Stimulated activated CD4-positive, alpha-beta T cell treated with anti-CD3 and anti-CD28 coated beads, Interleukin-1b, Interleukin-23, amount 100 ng/mL, for 24 hours (primary cell): Measurements from ENCODE around the gene PAFAH1B1.
A peak's percentile ranks its signal among the peaks of the same experiment; 100 is the strongest.

Source experiments
- DNase-seq, 4 experiments: peaks; one replicate each; pipeline ENCODE4 v3.0.0-alpha.2; 2020; ENCODE audit warnings: low read depth in 4 of 4, low spot score in 1 of 4

Gene PAFAH1B1

DNA sequence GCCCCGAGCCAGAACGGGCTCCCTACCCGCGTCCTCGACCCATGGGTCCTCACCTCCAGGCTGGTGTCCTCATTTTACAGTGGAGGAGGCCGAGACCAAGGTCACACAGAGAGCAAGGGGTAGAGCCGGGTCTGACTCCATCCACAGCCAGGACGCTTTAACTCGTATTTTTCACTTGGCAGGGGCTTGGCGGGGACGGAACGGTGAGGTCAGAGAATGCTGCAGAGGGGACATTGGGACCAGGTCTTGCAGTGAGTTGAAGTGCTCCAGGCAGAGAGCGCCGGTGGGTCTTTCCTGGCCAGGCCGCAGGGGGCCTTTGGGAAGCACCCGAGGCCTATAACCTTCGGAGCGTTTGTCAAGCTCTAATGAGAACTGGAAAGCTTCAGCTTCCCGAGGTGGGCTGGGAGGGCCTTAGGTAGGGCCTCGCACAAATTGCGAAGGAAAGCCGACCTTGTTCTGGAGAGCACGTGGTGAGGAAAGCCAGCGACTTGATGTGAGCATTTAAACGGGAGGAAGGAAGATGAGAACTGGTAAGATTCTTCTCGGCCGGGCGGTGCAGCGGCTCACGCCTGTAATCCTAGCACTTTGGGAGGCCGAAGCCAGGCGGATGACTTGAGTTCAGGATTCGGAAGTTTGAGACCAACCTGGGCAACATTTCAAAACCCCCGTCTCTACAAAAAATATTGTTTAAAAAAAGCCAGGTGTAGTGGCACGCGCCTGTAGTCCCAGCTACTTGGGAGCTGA is 119.0 kb downstream of the PAFAH1B1 start:
- no peak for DNase-seq

DNA sequence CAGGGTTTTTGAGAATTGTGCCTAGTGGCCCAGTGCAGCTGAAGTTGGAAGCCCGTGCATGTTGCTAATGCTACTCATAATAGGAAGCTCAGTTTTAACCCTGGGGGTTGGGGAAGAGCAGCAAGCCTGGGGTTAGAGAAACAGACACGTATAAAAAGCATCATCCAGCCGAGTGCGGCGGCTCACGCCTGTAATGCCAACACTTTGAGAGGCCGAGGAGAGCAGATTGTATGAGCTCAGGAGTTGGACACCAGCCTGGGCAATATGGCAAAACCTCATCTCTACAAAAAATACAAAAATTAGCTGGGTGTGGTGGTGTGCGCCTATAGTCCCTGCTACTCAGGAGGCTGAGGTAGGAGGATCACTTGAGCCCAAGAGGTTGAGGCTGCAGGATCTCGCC is 120.4 kb downstream of the PAFAH1B1 start:
- no peak for DNase-seq

DNA sequence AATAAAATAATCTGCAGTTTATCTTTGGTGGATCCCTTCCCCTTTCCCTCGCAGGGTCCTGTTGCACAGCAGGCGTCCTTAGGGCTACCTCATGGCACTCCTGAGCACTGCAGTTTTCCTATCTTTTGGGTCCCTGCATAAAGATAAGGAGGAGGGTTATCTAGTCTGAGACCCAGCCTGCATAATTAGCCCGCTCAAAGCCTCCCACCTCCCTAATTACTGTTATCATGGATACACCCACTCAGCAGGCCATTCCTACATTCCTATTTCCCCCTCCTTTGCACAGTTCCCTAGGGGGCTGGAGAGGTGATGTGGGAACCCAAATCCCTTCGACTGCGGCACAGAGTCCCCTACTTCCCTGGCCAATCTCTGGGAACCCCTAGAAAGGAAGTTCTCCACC is 123.2 kb downstream of the PAFAH1B1 start:
- DNase-seq = no peak

DNA sequence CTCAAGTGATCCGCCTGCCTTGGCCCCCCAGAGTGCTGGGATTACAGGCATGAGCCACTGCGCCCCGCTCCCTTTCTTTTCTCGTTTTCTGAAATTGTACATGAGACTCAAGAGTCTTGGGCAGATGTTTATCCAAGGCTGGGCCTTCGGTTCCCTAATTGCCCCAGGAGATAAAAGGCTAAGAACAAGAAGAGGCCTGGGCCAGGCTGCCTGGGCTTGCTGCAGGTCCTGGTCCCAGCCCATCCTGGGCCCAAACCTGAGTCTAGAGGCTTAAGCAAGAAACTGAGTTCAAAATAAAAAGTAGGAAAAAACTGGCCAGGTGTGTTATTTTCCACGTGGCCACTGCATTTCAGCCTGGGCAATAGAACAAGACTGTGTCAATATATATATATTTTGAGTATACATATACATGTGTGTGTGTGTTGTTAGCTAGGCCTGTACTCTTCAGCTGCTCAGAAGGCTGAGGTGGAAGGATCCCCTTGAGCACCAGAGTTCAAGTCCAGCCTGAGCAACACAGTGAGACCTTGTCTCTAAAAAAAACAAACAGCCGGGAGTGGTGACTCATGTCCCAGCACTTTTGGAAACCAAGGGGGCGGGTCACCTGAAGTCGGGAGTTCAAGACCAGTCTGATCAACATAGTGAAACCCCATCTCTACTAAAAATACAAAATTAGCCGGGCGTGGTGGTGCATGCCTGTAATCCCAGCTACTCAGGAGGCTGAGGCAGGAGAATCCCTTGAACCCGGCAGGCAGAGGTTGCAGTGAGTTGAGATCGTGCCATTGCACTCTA is 124.9 kb downstream of the PAFAH1B1 start:
- no peak for DNase-seq

DNA sequence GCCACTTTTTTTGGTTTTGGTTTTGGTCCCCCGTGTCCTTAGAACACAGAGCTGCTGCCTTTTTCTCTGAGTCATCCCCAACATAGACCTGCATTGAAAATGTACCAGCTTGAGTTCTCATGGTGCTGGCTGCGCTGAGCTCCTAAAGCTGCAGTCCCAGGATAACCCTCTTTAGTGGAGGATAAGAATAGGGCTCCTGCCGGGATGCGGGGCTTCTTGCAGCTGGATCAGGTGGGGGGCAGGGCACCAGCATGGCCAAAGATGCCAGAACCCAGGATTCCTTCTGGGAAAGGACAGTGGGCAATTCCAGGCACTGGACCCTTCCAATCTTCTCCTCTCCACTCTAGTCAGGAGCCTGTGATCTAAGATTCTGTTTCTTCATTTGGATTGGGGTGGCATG is 126.4 kb downstream of the PAFAH1B1 start:
- no peak for DNase-seq

DNA sequence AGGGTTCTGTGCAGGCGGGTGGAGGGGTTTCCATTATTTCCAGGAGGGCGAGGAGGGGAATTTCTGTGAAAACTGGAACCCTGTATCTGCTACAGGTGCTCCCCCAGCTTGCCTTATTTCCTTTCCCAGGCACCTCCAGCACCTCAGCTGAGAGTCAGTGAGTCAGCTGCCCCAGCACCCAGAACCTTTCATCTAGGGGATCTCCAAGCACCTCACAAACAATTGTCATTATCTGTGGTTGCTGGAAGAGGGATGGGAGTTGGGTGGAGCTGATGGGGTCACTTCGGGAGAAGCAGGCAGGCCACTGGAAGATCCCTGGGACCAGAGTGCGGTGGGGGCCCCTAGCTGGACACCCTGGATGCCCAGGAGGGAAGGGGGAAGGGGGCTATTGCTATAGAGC is 128.1 kb downstream of the PAFAH1B1 start:
- DNase-seq = no peak

DNA sequence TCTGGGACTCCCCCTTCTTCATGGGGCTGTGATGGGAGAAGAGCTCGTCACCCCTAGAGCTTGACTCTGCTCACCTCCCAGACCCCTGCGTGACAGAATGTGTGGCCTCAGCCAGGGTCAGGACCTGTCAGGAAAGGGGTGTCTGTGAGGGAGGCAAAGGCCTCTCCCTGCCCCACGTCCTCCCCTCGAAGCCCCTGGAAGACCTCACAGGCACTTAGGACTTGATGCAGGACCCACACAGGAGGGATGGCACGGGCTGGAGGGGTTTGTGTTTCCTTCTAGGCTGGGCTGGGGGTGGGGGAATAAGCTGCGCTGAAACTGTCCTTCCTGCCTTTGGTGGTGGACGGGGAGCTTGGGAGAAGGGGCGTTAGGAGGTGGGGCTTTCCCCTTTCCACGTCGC is 129.2 kb downstream of the PAFAH1B1 start:
- no peak for DNase-seq

DNA sequence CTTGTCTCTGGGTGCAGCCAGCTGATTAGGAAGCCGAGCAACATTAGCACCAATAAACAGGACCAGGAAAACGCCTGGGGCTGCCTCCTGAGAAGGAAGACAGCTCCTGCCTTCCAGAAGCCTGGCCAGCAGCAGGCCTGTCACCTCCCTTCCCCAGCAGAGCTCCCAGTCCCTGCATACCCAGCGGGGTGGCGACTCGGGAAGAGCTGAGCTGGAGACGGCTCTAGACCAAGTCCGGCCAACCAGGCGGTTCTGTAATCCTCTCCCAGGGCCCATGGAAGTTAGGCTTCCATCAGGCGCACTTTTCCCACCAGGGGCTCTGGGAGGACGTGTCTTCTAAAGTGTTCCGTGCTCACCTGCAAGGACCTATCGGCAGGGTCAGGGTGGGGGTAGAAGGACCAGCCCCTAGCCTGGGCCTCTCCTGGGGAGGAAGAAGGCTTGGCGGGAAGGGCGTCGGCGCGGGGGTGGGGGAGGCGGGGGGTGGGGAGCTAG is 130.1 kb downstream of the PAFAH1B1 start:
- DNase-seq = no peak

DNA sequence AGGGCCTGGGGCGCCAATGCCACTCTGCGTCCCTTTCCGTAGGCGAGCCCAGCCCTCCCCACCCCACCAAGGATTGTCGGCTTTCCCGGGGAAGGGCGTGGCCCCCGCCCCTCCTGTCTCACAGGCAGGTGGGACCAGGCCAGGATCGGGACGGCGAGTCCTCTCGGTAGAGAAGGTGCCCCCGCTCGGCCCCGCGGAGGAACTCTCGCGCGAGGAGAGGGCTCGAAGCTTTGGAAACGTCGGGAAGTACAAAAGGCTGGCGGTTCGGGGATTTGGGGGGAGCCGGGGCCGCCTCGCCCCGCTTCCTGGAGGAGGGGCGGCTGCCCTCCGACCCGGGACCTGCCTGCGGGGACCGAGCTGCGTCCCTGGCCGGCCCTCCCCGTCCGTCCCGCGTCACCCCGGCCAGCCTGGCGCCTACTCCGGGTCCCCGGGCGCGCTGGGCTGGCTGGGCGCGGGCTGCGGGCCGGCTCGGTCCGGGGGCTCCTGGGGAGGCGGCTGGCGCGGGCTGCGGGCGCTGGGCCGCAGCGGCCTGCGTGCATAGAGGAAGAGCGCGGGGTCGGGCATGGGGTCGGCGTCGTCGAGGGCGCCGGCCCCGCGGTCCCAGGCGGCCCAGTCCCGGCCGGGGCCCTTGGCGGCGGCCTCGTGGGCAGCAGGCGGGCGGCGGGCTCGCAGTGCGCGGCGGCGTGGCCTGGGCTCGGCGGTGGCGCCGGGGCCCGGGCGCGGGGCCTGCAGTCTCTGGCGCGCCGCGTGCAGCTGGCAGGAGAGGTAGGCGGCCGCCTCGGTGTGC is 130.7 kb downstream of the PAFAH1B1 start:
- DNase-seq = no peak

DNA sequence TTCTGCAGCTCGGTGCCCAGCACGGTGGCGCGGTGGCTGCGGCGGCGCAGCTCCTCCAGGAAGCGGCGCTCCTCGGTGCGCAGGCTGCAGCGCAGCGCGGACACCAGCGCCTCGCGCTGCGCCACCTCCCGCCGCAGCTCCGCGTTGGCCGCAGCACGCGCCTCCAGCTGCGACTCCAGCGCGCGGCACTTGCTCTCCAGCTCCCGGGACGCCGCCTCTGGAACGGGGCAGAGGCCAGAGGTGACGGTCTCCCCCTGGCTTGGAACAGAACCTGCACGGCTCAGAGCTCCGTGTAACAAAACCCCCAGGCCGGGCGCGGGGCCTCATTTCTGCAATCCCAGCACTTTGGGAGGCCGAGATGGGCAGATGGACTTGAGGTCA is 131.3 kb downstream of the PAFAH1B1 start:
- DNase-seq = peak in 1 of 4 experiments; percentile 24

DNA sequence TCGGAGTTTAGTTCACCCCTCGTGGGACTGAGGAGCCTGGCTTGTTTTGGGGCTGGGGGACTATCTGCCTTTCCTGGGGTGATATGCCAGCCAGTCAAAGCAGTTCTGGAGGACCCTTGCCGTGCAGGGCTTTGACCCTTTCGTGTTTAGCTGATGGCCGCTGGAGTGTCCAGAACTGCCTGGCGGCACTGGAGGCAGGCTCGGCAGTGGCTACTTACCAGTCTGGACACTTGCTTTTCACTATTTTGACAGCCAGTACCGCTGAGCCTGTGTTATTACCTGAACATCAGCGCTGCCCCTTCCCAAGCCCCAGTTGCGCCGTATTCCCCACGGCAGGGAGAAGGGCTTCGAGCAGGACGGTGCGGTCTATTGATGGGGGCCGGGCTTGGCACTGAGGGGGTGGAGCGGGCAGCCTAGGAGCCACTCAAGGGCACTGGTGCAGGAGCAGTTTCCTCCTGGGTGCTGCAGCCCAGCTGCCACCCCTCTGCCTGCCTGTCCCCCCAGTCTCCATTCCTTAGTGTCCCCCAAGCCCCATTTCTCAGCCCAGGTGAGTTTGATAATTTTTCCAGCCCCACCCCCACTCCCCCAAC is 137.4 kb downstream of the PAFAH1B1 start:
- no peak for DNase-seq

DNA sequence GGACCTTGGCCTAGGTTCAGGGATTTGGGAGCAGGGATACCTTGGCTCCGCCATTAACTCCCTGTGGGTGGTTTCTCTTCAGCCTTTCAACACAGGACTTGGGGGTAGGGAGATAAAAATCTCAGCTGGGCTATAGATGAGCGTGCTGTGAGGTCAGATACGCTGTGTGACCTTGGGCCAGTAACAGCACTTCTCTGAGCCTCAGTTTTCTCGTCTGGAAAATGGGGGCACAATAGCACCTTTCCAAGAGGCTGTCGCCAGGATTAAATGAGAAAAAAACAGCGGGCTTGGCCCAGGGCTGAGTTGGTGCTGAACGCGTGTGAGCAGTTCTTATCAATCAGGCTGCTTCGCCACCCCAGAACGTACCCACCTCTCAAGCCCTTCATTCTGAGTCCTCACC is 138.4 kb downstream of the PAFAH1B1 start:
- no peak for DNase-seq

DNA sequence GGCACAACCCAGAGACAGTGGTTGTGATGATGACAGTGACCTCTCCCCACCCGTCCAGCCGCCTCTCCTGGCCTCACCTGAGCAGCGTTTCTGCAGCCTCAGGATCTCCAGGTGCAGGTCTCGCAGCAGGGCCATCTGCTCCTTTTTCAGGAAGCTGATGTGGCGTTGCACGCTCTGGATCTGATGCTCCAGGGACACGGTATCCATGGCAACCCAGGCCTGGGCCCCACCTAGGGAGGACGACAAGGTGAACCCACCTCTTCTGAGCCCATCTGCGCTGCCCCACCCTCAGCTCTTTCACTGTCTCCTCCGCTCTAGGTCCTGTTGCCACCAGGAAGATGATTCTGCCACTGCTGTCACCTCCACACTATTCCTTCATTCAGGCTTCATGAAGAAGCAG is 141.5 kb downstream of the PAFAH1B1 start:
- no peak for DNase-seq
